NCI-H2196 (cell line): ENCODE results near the gene RTN4RL2.

Source experiments
- DNase-seq: peaks from one replicate; lab custom pipeline; 2025; ENCODE audit not compliant: unreplicated experiment; lab: John Stamatoyannopoulos, UW

The RTN4RL2 gene

DNA sequence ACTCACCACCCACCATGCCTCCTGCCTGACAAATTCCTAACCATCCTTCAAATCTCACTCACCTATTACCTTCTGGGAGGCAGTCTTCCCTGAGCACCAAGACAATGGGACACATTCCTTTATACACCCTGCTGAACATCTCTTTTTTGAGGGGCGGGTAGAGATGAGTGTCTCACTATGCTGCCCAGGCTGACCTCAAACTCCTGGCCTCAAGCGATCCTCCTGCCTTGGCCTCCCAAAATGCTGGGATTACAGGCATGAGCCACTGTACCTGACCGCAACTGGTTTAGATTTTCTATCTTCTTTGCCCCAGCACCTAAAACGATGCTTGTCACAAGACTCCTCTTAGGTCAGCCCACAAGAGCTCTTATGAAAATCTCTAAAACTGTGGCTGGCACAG is 63.1 kb downstream of the RTN4RL2 start:
- DNase-seq, result no peak
